GM18505 (cell line): Measurements from ENCODE around the gene SLC35G6.
"Not testable (repeated sequence)": the region's sequence is repeated elsewhere in the genome, so short reads cannot be mapped to it uniquely, and the experiment has no call there.

ENCODE experiments used
- ATAC-seq: cut with Tn5 transposase; IDR thresholded peaks from one replicate; pipeline ENCODE4 v1.9.1; 2021; ENCODE audit not compliant: unreplicated experiment
- POLR2A ChIP-seq: IDR thresholded peaks from 4 replicates; pipeline ENCODE4 v1.6.1; 2011; ENCODE audit warnings: borderline replicate concordance; ENCODE audit not compliant: insufficient read depth, insufficient read length; ENCODE audit errors: extremely low read depth

Gene SLC35G6

DNA sequence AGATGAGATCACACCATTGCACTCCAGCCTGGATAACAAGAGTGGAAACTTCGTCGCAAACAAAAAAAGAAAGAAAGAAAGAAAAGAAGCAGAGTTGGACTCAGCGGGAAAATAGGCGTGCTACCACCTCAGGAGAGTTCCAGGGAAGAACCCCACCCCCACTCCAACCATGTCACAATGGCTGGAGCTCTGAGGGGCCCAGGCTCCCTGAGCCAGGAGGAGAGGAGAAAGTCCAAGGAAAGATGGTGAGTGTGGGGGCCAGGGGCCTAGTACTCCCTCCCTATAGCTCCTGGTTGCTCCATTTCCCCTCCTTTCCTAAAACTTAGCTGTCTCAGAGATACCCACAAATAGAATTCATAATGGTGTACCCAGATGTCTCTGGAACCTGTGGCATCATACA is at the start of gene SLC35G6:
Gene SLC35G6, plus strand, starts transcription at position 172 of the 400 bp plus-strand sequence. Its CDS starts 71 bp downstream, at position 243.
- ATAC-seq, result not testable (repeated sequence)

DNA sequence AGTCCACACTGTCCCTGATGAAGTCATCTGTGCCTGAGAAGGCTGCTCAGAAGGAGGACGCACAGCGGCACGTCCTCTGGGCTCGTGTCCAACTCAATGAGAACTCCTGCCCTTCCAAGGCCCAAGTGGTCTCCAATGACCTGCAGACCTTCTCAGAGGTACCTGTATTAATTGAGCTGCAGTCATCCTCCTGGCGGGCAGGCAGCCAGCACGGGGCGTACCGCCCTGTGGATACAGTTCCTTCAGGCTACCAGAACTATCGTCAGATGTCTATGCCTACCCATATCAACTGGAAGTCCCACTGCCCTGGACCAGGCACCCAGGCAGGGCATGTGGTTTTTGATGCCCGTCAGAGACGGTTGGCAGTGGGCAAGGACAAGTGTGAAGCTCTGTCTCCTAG is 49.0 kb upstream of the SLC35G6 start:
- no peak for TF ChIP-seq POLR2A
- ATAC-seq, result no peak

DNA sequence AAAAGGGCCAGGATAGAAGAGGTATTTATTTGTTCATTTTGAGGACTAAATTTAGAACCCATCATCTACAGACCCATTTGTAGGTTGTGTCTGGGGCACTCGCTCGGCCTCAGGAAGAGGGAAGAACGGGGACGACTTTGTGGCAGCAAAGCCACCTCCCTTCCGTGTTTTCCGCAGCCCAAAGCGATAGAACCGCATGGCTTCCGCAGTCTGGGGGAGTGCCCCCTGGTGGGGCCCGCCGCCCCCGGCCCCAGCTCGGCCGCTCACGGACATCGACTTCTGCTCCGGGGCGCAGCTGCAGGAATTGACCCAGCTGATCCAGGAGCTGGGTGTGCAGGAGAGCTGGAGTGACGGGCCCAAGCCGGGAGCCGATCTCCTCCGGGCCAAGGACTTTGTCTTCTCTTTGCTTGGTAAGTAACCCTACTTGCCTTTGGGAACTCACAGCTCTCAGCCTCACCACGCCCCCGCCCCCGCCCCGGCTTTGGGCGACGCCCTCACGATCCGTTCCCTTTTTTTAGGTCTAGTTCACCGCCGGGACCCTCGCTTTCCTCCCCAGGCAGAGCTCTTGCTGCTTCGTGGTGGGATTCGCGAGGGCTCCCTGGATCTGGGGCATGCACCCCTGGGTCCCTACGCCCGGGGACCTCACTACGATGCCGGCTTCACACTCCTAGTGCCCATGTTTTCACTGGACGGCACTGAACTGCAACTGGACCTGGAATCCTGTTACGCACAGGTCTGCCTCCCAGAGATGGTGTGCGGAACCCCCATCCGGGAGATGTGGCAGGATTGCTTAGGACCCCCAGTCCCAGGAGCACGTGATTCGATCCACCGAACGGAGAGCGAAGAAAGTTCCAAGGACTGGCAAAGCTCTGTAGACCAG is 45.3 kb upstream of the SLC35G6 start:
- ATAC-seq, result peak; percentile 25
- TF ChIP-seq POLR2A, result peak; percentile 58

DNA sequence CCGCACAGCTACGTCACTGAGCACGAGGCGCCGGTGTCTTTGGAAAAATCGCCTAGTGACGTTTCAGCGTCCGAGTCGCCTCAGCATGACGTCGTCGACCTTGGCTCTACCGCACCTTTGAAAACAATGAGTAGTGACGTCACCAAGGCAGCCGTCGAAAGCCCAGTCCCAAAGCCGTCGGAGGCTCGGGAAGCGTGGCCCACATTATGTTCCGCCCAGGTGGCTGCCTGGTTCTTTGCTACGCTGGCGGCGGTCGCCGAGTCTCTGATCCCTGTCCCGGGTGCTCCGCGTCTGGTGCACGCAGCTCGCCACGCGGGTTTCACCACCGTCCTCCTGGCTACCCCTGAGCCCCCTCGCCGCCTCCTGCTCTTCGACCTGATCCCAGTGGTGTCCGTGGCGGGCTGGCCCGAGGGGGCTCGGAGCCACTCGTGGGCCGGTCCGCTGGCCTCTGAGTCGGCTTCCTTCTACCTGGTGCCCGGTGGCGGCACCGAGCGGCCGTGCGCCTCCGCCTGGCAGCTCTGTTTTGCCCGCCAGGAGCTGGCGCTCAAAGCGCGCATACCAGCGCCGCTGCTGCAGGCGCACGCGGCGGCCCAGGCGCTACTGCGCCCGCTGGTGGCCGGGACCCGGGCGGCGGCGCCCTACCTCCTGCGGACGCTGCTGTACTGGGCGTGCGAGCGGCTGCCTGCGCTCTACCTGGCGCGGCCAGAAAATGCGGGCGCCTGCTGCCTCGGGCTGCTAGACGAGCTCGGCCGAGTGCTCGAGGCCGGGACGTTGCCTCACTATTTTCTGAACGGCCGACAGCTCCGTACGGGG is 44.5 kb upstream of the SLC35G6 start:
- no peak for ATAC-seq
- TF ChIP-seq POLR2A, result no peak

DNA sequence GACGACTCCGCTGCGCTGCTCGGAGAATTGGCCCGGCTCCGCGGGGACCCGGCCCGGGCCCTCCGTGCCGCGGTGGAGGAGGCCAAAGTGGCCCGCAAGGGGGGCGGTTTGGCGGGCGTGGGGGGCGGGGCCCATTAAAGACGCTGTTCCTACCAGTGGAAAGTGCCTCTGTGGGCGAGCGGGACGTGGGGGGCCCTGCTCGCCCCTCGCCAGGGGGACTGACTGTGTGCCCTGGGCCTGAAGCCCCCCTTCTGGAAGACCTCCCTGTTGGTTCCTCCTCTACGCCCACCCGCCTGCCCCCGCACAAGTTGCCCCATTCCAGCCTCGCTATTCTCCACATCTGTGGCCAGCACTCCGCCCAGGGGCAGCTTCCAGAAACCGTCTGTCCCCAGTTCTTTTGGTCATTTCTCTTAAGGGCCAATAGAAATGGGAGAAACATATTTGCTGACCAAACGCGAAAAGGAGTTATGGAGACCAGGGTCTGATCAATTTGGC is 43.8 kb upstream of the SLC35G6 start:
- TF ChIP-seq POLR2A, result no peak
- no peak for ATAC-seq

DNA sequence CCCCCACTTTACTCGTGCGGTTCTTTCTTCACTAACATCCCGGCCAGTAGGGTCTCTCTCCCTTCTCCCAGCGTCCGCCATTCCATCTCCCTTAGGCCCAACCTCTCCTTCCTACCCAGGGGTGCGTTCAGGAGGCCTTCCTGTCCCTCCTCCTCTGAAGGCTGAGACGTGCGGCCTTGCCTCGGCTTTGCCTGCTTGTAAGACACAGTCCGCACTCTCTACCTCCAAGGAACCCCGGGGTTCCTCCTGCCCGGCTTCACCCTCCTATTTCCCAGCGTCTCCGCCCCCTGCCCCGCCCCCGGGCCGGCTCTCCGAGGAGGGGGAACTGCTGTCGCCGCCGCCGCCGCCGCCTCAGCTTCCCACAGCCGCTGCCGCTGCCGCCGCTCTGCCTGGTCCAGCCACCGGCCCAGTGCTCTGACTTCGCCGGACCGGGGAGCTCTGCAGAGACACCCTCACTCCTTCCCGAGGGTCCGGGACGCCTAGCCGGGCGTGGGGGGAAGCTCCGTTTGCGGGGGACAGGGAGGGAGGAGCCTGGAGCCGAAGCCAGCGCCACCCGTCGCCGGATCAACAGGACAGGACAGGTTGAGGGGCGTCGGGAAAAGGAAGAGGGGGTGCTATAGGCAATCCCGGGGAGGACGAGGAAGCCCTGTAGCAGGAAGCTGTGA is 43.2 kb upstream of the SLC35G6 start:
- TF ChIP-seq POLR2A, result no peak
- ATAC-seq, result no peak

DNA sequence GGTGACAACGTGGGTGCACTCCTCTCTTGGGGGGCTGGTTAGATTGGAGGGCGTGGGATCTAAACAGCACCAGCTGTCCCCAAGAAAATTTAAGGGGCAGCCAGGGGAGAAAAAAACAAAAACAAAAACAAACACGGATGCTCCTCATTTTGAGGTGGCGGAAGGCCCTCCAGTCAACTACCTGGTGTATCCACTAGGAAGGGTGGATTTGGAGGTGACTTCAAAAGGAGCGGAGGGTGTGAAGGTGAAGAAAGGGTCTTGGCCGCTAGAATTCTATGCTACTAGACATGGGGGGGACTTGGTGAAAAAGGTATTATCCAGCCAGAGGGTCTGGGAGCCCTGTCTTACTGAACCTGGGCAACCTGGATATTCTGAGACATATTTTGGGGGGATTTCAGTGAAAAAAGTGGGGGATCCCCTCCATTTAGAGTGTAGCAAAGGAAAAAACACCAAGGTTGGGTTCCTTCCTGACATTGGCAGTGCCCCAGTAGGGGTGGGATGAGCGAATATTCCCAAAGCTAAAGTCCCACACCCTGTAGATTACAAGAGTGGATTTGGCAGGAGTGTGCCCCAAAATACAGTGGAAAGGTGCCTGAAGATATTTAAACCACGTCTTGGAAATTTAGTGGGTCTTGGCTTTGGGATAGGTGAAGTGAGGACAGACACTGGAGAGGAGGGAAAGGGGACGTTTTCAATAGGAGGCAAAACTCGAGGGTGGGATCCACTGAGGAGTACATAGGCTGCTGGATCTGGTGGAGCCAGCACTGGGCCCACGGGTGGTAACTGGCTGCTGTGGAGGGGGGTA is 42.4 kb upstream of the SLC35G6 start:
- no peak for TF ChIP-seq POLR2A
- no peak for ATAC-seq

DNA sequence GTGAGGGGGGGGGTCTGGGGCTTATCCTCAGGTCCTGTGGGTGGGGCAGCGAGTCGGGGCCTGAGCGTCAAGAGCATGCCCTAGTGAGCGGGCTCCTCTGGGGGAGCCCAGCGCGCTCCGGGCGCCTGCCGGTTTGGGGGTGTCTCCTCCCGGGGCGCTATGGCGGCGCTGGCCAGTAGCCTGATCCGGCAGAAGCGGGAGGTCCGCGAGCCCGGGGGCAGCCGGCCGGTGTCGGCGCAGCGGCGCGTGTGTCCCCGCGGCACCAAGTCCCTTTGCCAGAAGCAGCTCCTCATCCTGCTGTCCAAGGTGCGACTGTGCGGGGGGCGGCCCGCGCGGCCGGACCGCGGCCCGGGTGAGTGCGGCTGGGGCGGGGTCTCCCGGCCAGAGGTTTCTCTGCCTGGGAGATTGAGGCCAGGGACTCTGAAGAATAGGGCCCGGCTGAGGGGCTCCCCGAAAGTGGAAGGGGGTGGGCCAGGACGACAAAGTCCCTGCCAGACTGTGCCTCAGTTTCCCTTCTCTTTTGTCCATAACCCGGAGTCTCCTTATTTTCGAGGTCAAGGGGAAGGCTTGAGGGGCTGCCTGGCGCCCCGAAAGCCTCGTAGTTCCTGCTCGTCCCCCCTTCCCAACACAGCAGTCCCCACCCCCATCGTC is 41.7 kb upstream of the SLC35G6 start, which contains the start of gene FGF11:
Gene FGF11, plus strand, starts transcription at position 51 of the 651 bp plus-strand sequence. Its CDS starts 109 bp downstream, at position 160.
- no peak for ATAC-seq
- TF ChIP-seq POLR2A, result no peak

DNA sequence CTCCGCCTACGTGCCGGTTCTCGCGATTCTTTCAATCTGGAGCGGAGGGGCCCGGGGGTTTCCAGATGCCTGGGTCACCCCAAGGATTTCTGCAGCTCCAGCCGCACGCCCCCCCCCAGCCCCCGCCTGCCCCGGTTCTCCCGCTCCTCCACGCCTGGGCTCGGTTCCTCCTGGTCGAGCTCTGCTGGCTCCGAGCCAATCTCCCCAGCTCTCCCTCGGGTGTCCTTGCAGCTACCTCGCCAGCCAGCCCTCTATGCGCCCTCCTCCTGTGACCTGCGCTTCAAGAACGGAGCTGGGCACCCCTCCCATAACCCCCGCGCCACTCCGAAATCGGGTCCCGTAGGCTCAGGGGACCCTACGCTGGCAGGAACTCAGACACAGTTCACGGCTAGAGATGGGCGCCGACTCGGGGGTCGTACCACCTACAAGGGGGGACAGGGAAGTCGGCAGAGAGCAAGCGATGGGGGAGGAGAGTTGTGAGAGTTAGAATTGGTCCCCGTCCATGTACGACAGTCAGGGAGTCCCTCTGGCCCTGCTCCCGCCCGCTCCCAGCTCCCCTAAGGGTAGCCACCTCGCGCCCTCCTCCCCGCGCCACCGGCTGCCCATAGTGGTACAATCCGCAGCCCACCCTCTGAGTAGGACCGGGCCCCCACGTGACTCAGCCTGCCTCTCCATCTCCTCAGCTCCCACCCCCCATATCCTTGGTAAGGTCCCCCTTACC is 41.0 kb upstream of the SLC35G6 start:
- ATAC-seq, result no peak
- TF ChIP-seq POLR2A, result no peak

DNA sequence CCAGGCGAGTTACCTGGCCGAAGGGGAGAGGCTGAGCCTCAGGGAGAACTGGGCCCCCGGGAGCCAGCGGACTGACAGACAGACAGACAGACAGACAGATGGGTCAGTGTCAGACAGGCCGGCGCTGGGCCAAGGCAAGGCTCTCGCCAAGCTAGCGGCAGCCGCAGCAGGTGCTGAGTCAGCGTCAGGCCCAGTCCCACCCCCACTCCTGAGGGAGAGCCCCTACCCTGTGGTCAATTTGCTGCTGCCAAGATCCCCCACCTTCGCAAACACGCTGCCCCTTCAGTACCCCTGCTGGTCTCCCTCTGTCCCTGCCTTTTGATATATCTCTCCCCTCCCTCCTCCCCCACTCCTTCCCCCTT is 40.4 kb upstream of the SLC35G6 start:
- ATAC-seq, result no peak
- no peak for TF ChIP-seq POLR2A

DNA sequence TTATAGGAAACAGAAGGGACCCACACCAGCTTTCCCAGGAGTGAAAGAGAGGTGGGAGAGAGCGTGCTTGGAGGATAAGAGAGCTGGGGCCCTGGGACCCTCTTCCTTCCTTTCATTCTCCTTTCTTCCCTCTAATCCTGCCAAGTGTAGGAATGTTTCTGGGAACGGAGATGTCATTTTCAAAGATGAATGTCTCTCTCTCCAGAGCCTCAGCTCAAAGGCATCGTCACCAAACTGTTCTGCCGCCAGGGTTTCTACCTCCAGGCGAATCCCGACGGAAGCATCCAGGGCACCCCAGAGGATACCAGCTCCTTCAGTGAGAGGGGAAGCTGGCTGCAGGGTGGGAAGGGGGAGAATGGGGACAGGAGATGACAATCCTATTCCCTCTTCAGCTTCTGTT is 40.0 kb upstream of the SLC35G6 start:
- ATAC-seq, result no peak
- TF ChIP-seq POLR2A, result no peak
